K562 (cell line): ENCODE data around the gene DLGAP1. TPM values are rescaled to one million over a fixed set of nuclear protein-coding genes. Genes with fewer than 3 reads are reported as not detected.

Experiments
- ARHGAP35 ChIP-seq: fragments of 450-650 bp; IDR thresholded peaks from 2 replicates; pipeline ENCODE4 v1.6.1; 2018; ENCODE audit not compliant: partially characterized antibody
- BCL6 ChIP-seq: fragments of 250-450 bp; sonication (Bioruptor Pico); IDR thresholded peaks from 2 replicates; pipeline ENCODE4 v1.4.0; 2020
- CBX2 ChIP-seq: fragments of 200-600 bp; sonication (generic); IDR thresholded peaks from one replicate; pipeline ENCODE4 v1.6.1; 2012; ENCODE audit warnings: mild to moderate bottlenecking, low read length, inconsistent platforms; ENCODE audit not compliant: insufficient read depth, poor library complexity, severe bottlenecking
- CCAR2 ChIP-seq: fragments of 200-400 bp; formaldehyde crosslinking; IDR thresholded peaks from 2 replicates; pipeline ENCODE4 v1.6.1; 2017; ENCODE audit warnings: mild to moderate bottlenecking, low read depth, low read length
- ESRRB ChIP-seq: fragments of 250-450 bp; sonication (Bioruptor Pico); IDR thresholded peaks from 2 replicates; pipeline ENCODE4 v1.5.0; 2020; ENCODE audit warnings: mild to moderate bottlenecking, moderate library complexity, borderline replicate concordance
- HDAC1 ChIP-seq, 2 experiments: fragments of 450-650 bp; IDR thresholded peaks; 2 replicates each; pipeline ENCODE4 v1.6.1; 2016 to 2017; ENCODE audit warnings: inconsistent platforms in 1 of 2, mild to moderate bottlenecking in 1 of 2, moderate library complexity in 1 of 2
- HDAC8 ChIP-seq: fragments of 450-650 bp; IDR thresholded peaks from 2 replicates; pipeline ENCODE4 v1.6.1; 2016; ENCODE audit warnings: mild to moderate bottlenecking, missing genetic modification characterization, moderate library complexity, missing compliant biosample characterization
- HNRNPK ChIP-seq: fragments of 200-400 bp; formaldehyde crosslinking; IDR thresholded peaks from one replicate; pipeline ENCODE4 v1.6.1; 2018; ENCODE audit warnings: mild to moderate bottlenecking, low read depth, low read length; ENCODE audit not compliant: poor library complexity, severe bottlenecking
- MAFG ChIP-seq: fragments of 450-650 bp; conservative IDR thresholded peaks from 2 replicates; pipeline ENCODE4 v1.6.1; 2016; ENCODE audit warnings: missing genetic modification characterization, missing compliant biosample characterization
- MBD2 ChIP-seq: sonication (generic); IDR thresholded peaks from 2 replicates; pipeline ENCODE4 v1.6.1; 2016; ENCODE audit warnings: low read depth, borderline replicate concordance
- MECOM ChIP-seq: fragments of 250-450 bp; sonication (Bioruptor Pico); IDR thresholded peaks from 2 replicates; pipeline ENCODE4 v1.8.0; 2022; ENCODE audit warnings: inconsistent platforms
- NCOA4 ChIP-seq: fragments of 450-650 bp; IDR thresholded peaks from 2 replicates; pipeline ENCODE4 v1.6.1; 2018; ENCODE audit warnings: mild to moderate bottlenecking; ENCODE audit not compliant: partially characterized antibody
- PRPF4 ChIP-seq: fragments of 200-400 bp; formaldehyde crosslinking; IDR thresholded peaks from one replicate; pipeline ENCODE4 v1.6.1; 2017; ENCODE audit warnings: low read length, low read depth, mild to moderate bottlenecking; ENCODE audit not compliant: insufficient read depth, poor library complexity, severe bottlenecking
- RBM15 ChIP-seq: fragments of 200-400 bp; formaldehyde crosslinking; IDR thresholded peaks from 2 replicates; pipeline ENCODE4 v1.6.1; 2018; ENCODE audit warnings: mild to moderate bottlenecking, low read length, moderate library complexity; ENCODE audit not compliant: insufficient read depth
- RBM25 ChIP-seq: fragments of 200-400 bp; formaldehyde crosslinking; IDR thresholded peaks from 2 replicates; pipeline ENCODE4 v1.6.1; 2018; ENCODE audit warnings: low read length, low read depth, moderate library complexity; ENCODE audit not compliant: severe bottlenecking
- SIN3A ChIP-seq, 2 experiments: fragments of 150-350 bp in 1 of 2; IDR thresholded peaks; 2 replicates each; pipeline ENCODE4 v1.6.1; 2011 to 2016; ENCODE audit warnings: borderline replicate concordance in 2 of 2, low read depth in 2 of 2, low read length in 2 of 2, mild to moderate bottlenecking in 2 of 2, moderate library complexity in 2 of 2; ENCODE audit not compliant: control insufficient read depth in 1 of 2
- SMARCA5 ChIP-seq: fragments of 450-650 bp; IDR thresholded peaks from 2 replicates; pipeline ENCODE4 v1.6.1; 2016
- TEAD4 ChIP-seq, 2 experiments: sonication (generic) in 1 of 2; formaldehyde crosslinking in 1 of 2; IDR thresholded peaks; 2 replicates each; pipeline versions ENCODE4 v1.6.1 to v1.8.0; 2012 to 2022; ENCODE audit warnings: borderline replicate concordance in 1 of 2, inconsistent platforms in 1 of 2, low read length in 1 of 2, mild to moderate bottlenecking in 1 of 2, missing genetic modification reagents in 1 of 2
- ZBTB17 ChIP-seq: fragments of 450-650 bp; formaldehyde crosslinking; IDR thresholded peaks from 2 replicates; pipeline ENCODE4 v1.4.0; 2020; ENCODE audit warnings: mild to moderate bottlenecking
- ZNF24 ChIP-seq: fragments of 450-650 bp; IDR thresholded peaks from 2 replicates; pipeline ENCODE4 v1.6.1; 2016
- ZNF695 ChIP-seq: fragments of 450-650 bp; formaldehyde crosslinking; IDR thresholded peaks from 2 replicates; pipeline ENCODE4 v1.4.0; 2020; ENCODE audit warnings: mild to moderate bottlenecking, moderate library complexity
- polyA plus RNA-seq, 8 experiments: library from polyadenylated mRNA; depleted of rRNA in 4 of 8; stranded (reverse) in 5 of 8; unstranded in 3 of 8; fragments of >200 nt; fragmentation: Nextera tagmentation in 2 of 8; fragmentation: Illumina TruSeq in 1 of 8; extraction: Ambion mirVana in 2 of 8; extraction: Trizol in 1 of 8; gene quantifications; 2 replicates each; pipeline versions ENCODE4 v1.2.1 to v1.2.3, GENCODE V29; 2011 to 2014; ENCODE audit warnings: inconsistent platforms in 1 of 8, missing spikeins in 1 of 8
- total RNA-seq, 7 experiments: library from RNA; depleted of rRNA in 6 of 7; stranded (reverse); fragments of >200 nt in 6 of 7; fragmentation: Illumina TruSeq in 2 of 7; extraction: Trizol in 2 of 7; gene quantifications; 2 replicates each; pipeline versions ENCODE4 v1.2.1 to v1.2.3, GENCODE V29; 2011 to 2021; ENCODE audit warnings: low replicate concordance in 1 of 7
- TF ChIP-seq, protein P1 (sequence below): fragments of 450-650 bp; formaldehyde crosslinking; IDR thresholded peaks from 2 replicates; pipeline ENCODE4 v1.4.0; 2020; ENCODE audit warnings: mild to moderate bottlenecking, moderate library complexity
- TF ChIP-seq, protein P2 (sequence below): fragments of 450-650 bp; formaldehyde crosslinking; conservative IDR thresholded peaks from 2 replicates; pipeline ENCODE4 v1.4.0; 2022; ENCODE audit warnings: mild to moderate bottlenecking, missing genetic modification characterization
- TF ChIP-seq, protein P3 (sequence below): fragments of 450-650 bp; IDR thresholded peaks from 2 replicates; pipeline ENCODE4 v1.7.0; 2016; ENCODE audit warnings: borderline replicate concordance

The DLGAP1 gene
- total and polyA plus RNA-seq, 9 of the 15 experiments (the other 6 are each of a cell fraction or from before 2014, with no cell fraction given) = 0.04 to 0.22 (median 0.08) TPM

DNA sequence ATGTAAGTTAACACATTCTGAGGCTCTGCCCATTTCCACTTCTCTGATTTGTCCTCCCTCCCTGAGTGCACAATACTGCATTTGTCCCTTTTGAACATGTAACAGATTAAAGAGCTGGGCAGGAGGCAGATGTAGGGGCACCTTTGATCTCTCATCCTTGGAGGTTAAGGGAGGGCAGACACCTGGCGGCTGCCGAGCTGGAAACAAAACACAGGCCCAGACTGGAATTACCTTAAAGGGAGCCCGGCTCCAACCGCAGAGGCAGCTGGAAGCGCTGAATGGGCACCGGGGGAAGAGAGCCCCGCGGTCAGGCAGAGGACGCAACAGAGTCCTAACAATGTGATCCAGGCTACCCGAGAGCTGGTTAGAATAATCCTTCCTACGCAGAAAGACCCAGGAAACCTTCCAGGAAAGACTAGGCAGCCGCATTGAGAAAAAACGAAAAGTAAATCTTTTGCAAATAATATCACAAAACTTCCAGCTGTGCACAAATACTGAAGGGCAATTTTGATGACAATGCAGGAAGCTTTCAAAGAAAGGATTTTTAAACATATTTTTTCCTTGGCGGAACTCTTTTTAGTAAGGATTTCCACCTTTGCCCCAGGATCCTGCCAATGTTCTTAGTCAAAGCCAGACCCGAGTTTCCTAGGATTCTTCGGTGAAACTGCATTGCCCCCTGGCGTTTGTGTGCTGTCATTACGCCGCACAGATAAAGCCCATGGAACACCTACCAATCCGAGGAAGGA is 789.2 kb downstream of the DLGAP1 start (continued):
- TF ChIP-seq ZNF695 (CRISPR knock-in tag) = no peak
- no peak for TF ChIP-seq HDAC1 (IDR thresholded peaks at IDR 0.05)
- TF ChIP-seq MAFG (tag) = peak; percentile 83
- no peak for TF ChIP-seq NCOA4
- TF ChIP-seq, protein P1, sequence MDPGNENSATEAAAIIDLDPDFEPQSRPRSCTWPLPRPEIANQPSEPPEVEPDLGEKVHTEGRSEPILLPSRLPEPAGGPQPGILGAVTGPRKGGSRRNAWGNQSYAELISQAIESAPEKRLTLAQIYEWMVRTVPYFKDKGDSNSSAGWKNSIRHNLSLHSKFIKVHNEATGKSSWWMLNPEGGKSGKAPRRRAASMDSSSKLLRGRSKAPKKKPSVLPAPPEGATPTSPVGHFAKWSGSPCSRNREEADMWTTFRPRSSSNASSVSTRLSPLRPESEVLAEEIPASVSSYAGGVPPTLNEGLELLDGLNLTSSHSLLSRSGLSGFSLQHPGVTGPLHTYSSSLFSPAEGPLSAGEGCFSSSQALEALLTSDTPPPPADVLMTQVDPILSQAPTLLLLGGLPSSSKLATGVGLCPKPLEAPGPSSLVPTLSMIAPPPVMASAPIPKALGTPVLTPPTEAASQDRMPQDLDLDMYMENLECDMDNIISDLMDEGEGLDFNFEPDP (CRISPR knock-in tag) = no peak
- TF ChIP-seq MECOM = peak; percentile 4; the same call in 1 of the 2 replicates
- no peak for TF ChIP-seq HNRNPK
- TF ChIP-seq CCAR2 = no peak
- TF ChIP-seq BCL6 (CRISPR knock-in tag) = no peak
- TF ChIP-seq ZBTB17 (CRISPR knock-in tag) = no peak
- no peak for TF ChIP-seq RBM25
- TF ChIP-seq ARHGAP35 = no peak
- TF ChIP-seq, protein P2, sequence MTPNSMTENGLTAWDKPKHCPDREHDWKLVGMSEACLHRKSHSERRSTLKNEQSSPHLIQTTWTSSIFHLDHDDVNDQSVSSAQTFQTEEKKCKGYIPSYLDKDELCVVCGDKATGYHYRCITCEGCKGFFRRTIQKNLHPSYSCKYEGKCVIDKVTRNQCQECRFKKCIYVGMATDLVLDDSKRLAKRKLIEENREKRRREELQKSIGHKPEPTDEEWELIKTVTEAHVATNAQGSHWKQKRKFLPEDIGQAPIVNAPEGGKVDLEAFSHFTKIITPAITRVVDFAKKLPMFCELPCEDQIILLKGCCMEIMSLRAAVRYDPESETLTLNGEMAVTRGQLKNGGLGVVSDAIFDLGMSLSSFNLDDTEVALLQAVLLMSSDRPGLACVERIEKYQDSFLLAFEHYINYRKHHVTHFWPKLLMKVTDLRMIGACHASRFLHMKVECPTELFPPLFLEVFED = no peak
- no peak; the same call in 1 of the 2 replicates for TF ChIP-seq TEAD4 (IDR thresholded peaks at IDR 0.05; ENCODE audit: low read length)
- no peak for TF ChIP-seq TEAD4 (CRISPR knock-in tag; IDR thresholded peaks at IDR 0.05; ENCODE audit: borderline replicate concordance)
- TF ChIP-seq ESRRB (CRISPR knock-in tag) = no peak
- TF ChIP-seq MBD2 = no peak
- TF ChIP-seq HDAC8 = peak; percentile 16; the same call in 1 of the 2 replicates
- TF ChIP-seq SIN3A (IDR thresholded peaks at IDR 0.05; ENCODE audit: borderline replicate concordance in 2 of 2, control insufficient read depth in 1 of 2, low read depth in 2 of 2, low read length in 2 of 2) = no peak
- no peak for TF ChIP-seq PRPF4
- TF ChIP-seq, protein P3, sequence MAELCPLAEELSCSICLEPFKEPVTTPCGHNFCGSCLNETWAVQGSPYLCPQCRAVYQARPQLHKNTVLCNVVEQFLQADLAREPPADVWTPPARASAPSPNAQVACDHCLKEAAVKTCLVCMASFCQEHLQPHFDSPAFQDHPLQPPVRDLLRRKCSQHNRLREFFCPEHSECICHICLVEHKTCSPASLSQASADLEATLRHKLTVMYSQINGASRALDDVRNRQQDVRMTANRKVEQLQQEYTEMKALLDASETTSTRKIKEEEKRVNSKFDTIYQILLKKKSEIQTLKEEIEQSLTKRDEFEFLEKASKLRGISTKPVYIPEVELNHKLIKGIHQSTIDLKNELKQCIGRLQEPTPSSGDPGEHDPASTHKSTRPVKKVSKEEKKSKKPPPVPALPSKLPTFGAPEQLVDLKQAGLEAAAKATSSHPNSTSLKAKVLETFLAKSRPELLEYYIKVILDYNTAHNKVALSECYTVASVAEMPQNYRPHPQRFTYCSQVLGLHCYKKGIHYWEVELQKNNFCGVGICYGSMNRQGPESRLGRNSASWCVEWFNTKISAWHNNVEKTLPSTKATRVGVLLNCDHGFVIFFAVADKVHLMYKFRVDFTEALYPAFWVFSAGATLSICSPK = no peak
- TF ChIP-seq CBX2 = no peak
- no peak for TF ChIP-seq SMARCA5
- no peak; the same call in 1 of the 2 replicates for TF ChIP-seq ZNF24
- TF ChIP-seq RBM15 = no peak
